Cortex of kidney (tissue), 1 donor: Measurements from ENCODE around the gene IGSF9.

Experiments
- DNase-seq: peaks from one replicate; lab custom pipeline; 2025; lab: John Stamatoyannopoulos, UW

Gene IGSF9

GRCh38 chr1:159972443-159973205 is 27.2 kb upstream of the IGSF9 start:
- no peak for DNase-seq

GRCh38 chr1:159970932-159971342 is 25.5 kb upstream of the IGSF9 start:
- no peak for DNase-seq

- no peak for DNase-seq
Observed at GRCh38 chr1:159968901-159969300, 23.5 kb upstream of the IGSF9 start.

GRCh38 chr1:159965263-159965662 is 19.9 kb upstream of the IGSF9 start:
- no peak for DNase-seq

GRCh38 chr1:159964144-159964543 is 18.7 kb upstream of the IGSF9 start:
- DNase-seq: no peak

- no peak for DNase-seq
Observed at GRCh38 chr1:159962176-159962575, 16.8 kb upstream of the IGSF9 start.

GRCh38 chr1:159961636-159962035 is 16.2 kb upstream of the IGSF9 start:
- no peak for DNase-seq

- no peak for DNase-seq
Observed at GRCh38 chr1:159960721-159961381, 15.4 kb upstream of the IGSF9 start.

- DNase-seq: no peak
Observed at GRCh38 chr1:159959451-159959850, 14.0 kb upstream of the IGSF9 start.

- DNase-seq: no peak
Observed at GRCh38 chr1:159958719-159959380, 13.4 kb upstream of the IGSF9 start.

- no peak for DNase-seq
Observed at GRCh38 chr1:159957824-159958268, 12.4 kb upstream of the IGSF9 start.

GRCh38 chr1:159955456-159955855 is 10.0 kb upstream of the IGSF9 start:
- DNase-seq: no peak

GRCh38 chr1:159953536-159954515 is 8.4 kb upstream of the IGSF9 start, which contains the start of gene SLAMF9:
Gene SLAMF9 (minus strand): TSS chr1:159954237. CDS start chr1:159954137, 100 bp downstream.
- DNase-seq: no peak

- DNase-seq: no peak
Observed at GRCh38 chr1:159952932-159953331, 7.5 kb upstream of the IGSF9 start.

GRCh38 chr1:159951551-159951950 is 6.1 kb upstream of the IGSF9 start:
- no peak for DNase-seq

- no peak for DNase-seq
Observed at GRCh38 chr1:159951016-159951415, 5.6 kb upstream of the IGSF9 start.

GRCh38 chr1:159949981-159950381 is 4.6 kb upstream of the IGSF9 start:
- DNase-seq: no peak

- DNase-seq: no peak
Observed at GRCh38 chr1:159949123-159949522, 3.7 kb upstream of the IGSF9 start.

GRCh38 chr1:159947942-159948341 is 2.5 kb upstream of the IGSF9 start:
- no peak for DNase-seq

- DNase-seq: no peak
Observed at GRCh38 chr1:159946242-159947187, 1.1 kb upstream of the IGSF9 start.
